ENCODE results near the gene REG4. TPM values are rescaled to one million over a fixed set of nuclear protein-coding genes. Genes with fewer than 3 reads are reported as not detected.

The REG4 gene
- total RNA-seq, 1 experiment from 2014 or later: not detected

DNA sequence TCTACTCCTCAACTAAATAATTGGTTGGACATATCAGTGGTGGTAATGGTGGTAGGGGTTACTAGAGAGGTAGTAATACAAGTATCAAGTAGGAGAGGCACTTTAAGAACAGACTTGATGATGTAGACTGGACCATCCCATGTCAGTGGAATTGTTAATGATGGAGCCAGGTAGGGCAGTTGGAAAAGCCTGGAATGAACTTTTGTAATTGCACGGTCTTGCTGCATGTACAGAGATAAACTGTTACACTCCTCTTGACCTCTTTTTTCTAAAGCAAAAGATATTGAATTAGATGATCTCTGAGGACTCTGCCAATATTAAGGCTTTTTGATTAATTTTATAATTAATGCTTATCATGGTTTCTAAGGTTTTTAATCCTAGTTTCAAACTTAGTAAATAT lies 48.3 kb downstream of the REG4 start:
- DNase-seq (ENCODE audit: low read depth): no peak
- in situ Hi-C loops (cut with HindIII; ENCODE audit: low pct_unique_long_range_greater_than_20kb, low sequenced_read_pairs): no loop called here

DNA sequence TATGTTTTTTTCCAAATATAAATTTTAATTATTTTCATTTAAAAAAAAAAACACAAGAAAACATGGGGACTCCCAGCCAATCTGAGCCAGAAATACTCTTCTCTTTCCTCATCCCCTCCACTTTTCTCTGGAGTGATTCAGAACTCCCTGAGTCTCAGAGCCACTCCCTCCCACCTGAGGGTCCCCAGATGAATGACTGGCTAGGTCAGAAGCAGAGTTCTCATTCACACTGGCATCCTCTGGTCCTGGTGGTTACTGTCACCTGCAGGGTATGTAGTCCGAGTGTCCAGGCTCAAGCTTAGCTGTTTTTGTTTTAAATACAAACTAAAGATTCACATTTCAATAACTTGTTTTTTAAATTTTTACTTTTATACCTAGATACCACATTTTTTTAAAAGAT lies 48.9 kb downstream of the REG4 start:
- in situ Hi-C loops (cut with HindIII; ENCODE audit: low pct_unique_long_range_greater_than_20kb, low sequenced_read_pairs): no loop called here
- DNase-seq (ENCODE audit: low read depth): no peak

DNA sequence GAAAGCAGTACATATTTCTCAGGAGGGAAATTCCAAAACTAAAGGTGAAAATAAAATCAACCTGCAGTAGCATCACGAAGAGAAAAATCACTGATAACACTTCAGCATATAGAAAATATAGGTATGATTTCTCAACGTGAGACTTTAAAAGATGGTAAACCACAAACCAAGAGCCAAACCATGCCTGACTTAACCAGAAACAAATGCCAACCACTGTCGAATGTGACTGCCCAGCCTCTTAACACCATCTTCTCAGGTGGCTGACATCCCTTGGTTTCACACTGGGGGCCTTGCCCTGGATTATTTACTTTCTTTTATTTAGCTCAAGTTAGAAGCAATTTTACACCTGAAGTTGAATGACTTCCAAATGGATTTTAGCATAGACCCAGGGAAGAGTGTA lies 52.7 kb downstream of the REG4 start:
- in situ Hi-C loops (cut with HindIII; ENCODE audit: low pct_unique_long_range_greater_than_20kb, low sequenced_read_pairs): no loop called here
- no peak for DNase-seq (ENCODE audit: low read depth)

GRCh38 chr1:119752592-119752991 lies 58.7 kb downstream of the REG4 start:
- DNase-seq (ENCODE audit: low read depth): no peak
- in situ Hi-C loops (cut with HindIII; ENCODE audit: low pct_unique_long_range_greater_than_20kb, low sequenced_read_pairs): no loop called here

GRCh38 chr1:119748040-119748439 lies 63.2 kb downstream of the REG4 start:
- no peak for DNase-seq (ENCODE audit: low read depth)

GRCh38 chr1:119747451-119747850 lies 63.8 kb downstream of the REG4 start:
- no peak for DNase-seq (ENCODE audit: low read depth)
- in situ Hi-C loops (cut with HindIII; ENCODE audit: low pct_unique_long_range_greater_than_20kb, low sequenced_read_pairs): no loop called here

More at GRCh38 chr1:119748040-119748439, 63.2 kb downstream of the REG4 start:
- in situ Hi-C loops (cut with HindIII; ENCODE audit: low pct_unique_long_range_greater_than_20kb, low sequenced_read_pairs): no loop called here

DNA sequence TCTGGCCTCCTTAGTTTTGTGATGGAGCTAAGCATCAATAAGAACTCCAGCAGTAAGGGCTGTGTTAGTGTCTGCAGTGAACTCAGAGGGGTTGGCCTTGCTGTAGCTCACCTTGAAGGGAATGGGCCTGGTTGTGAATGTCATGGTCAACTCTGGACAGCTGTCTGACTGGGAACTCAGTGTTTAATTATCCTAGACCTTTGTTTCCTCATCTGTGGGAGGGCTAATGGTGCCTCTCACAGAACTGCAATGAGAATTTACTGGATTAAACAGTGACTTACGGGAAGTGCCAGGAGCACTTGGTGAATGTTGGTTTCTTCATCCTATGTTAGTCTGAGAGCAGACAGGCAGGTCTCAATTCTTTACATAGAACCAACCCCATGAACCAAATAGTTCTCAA lies 66.2 kb downstream of the REG4 start:
- DNase-seq (ENCODE audit: low read depth): no peak
- in situ Hi-C loops (cut with HindIII; ENCODE audit: low pct_unique_long_range_greater_than_20kb, low sequenced_read_pairs): no loop called here

GRCh38 chr1:119744598-119744942 lies 66.7 kb downstream of the REG4 start:
- in situ Hi-C loops (cut with HindIII; ENCODE audit: low pct_unique_long_range_greater_than_20kb, low sequenced_read_pairs): no loop called here
- no peak for DNase-seq (ENCODE audit: low read depth)

Other genes with a start within 250 kb of the REG4 start
- gene ZNF697, start 163.2 kb downstream of the REG4 start, total RNA-seq (2014; rRNA removed; shearing (Covaris generic); ENCODE audit: low replicate concordance): 1.6 TPM in 1 of 2 replicates, not detected in the other
- gene PHGDH, start 99.5 kb downstream of the REG4 start, total RNA-seq (2014; rRNA removed; shearing (Covaris generic); ENCODE audit: low replicate concordance): 60.8 and 74.9 TPM in 2 replicates
- not detected in 2 replicates for gene HMGCS2, start 42.6 kb downstream of the REG4 start, total RNA-seq (2014; rRNA removed; shearing (Covaris generic); ENCODE audit: low replicate concordance)
- gene ADAM30, start 85.1 kb upstream of the REG4 start, total RNA-seq (2014; rRNA removed; shearing (Covaris generic); ENCODE audit: low replicate concordance): not detected in 2 replicates

Data from Caki2 (cell line).